Hematopoietic multipotent progenitor cell treated with erythropoietin and hydrocortisone succinate and interleukin-3 and kit ligand, for 8 days (in vitro differentiated cells): ENCODE measurements around the gene PRKAG1.

Experiments used
- DNase-seq: peaks from one replicate; pipeline ENCODE4 v3.0.0-alpha.2; 2015

PRKAG1 gene

GRCh38 chr12:49000346-49000745 is 18.2 kb downstream of the PRKAG1 start:
- no peak for DNase-seq

DNA sequence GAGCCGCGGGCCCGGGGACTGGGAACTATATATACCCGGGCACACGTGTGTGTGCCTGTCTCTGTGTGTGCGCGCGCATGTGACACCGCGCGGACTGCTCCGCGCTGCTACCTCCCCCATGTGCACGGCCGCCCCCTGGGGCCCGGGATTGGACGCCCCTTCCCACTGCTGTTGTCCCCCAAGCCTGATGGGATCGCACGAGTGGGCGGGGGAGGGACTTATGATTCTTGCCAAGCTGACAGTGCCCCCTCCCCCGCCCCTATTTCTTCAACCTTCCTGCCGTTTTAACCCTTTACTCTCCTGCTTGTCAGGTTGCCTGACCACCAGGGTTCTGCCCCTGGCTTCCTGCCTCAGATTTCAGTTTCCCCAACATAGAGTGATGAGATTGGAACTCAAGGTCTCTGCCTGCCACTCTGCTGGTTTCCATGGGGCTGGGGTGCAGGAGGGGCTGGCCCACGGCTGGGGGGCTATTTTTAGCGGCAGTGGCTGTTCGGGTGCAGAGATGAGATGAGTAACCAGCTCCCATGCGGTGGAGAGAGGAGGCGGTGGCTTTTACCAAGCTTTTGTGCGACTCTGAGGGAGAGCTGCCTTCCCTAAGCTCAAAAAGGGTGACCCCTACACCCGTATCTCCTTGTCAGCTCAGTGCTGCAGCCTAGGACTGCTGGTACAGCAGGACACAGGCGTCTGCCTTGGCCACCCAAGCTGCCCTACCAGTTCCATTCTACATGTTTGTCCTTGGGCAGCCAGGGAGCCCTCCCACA is 19.0 kb downstream of the PRKAG1 start, which contains the start of gene DDN:
DDN (minus strand) TSS at position 5 of the 761 bp plus-strand sequence. CDS start 88 bp downstream, outside the sequence.
- DNase-seq = peak; percentile 72

- peak; percentile 49 for DNase-seq
These were observed 19.9 kb downstream of the PRKAG1 start for GRCh38 chr12:48998497-48999353.

DNA sequence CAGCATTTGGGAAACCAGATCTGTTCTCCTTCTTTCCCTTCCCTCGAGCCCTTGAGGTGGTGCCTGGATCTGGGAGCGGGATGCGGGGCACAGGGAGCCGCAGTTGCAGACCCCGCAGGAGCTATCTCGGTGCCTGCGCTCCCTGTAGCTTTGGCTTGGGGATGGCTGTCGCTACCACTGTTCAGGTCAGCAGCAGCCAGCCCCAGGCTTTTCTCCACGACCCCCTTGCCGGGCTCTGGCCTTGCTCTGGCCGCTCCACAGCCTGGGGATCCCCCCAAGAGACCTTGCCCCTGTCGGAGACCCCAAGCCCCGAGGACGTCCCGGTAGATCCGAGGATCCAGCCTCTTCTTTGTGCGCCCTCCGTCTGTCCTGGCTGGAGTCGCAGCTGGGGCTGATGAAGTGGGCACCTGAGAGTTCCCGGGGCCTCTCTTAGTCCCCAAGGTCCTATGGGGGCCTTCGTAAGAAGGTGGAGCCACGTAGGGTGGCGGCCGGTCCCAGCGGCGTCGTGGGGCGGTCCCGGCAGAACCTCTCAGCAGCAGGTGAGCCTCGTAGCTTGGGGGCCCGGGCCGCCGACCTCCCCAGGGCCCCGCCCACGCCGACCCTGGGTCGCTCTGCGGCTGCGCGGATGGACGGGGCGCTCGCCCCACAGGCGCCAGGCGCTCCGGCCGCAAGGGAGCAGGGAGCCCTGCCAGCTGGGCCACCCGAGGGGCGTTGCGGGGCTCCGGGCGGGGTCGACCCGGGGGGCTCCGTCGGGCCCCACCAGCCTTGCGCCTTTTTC is 20.7 kb downstream of the PRKAG1 start:
- DNase-seq = peak; percentile 56

- DNase-seq = peak; percentile 83
These were observed 21.5 kb downstream of the PRKAG1 start for GRCh38 chr12:48996794-48997718.

GRCh38 chr12:48995086-48995879 is 23.3 kb downstream of the PRKAG1 start:
- DNase-seq = peak; percentile 68

GRCh38 chr12:48994224-48995085 is 24.1 kb downstream of the PRKAG1 start:
- DNase-seq = no peak

DNA sequence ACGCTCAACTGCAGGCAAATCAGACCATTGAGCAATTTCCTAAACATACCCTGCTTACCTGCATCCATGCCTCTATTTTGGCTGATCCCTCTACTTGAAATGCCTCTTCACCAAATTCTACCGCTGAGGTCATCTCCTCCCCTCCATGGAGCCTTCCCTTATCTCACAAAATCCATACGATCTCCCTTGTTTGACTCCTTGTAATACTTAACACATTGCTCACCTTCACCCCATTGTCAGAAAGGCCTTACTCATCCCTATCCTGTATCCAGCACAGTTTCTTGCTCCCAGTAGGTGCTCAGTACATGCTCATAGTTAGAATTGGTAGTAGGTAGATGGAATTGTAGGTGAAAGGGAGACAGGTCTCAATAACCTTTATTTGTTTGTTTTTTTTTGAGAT is 24.8 kb downstream of the PRKAG1 start:
- DNase-seq = no peak

- DNase-seq = no peak
These were observed 27.1 kb downstream of the PRKAG1 start for GRCh38 chr12:48991247-48992050.

DNA sequence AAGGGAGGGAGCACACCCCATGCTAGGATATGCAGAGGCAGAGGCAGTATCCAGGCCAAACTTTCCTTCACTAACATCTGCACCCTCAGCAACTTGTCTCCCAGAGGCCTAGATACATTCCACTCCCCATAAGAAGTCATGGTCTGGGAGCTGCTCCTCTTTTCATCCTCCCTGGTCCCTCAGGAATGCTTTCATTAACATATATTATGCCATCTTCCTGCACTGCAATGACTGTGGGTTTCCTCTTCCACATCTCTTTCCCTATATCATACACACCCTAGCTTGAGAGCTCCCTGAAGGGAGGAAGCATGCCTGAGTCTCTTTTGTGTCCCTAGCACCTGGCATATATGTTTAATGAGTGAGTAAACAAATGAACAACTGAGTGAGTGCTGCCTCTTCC is 28.0 kb downstream of the PRKAG1 start:
- no peak for DNase-seq

DNA sequence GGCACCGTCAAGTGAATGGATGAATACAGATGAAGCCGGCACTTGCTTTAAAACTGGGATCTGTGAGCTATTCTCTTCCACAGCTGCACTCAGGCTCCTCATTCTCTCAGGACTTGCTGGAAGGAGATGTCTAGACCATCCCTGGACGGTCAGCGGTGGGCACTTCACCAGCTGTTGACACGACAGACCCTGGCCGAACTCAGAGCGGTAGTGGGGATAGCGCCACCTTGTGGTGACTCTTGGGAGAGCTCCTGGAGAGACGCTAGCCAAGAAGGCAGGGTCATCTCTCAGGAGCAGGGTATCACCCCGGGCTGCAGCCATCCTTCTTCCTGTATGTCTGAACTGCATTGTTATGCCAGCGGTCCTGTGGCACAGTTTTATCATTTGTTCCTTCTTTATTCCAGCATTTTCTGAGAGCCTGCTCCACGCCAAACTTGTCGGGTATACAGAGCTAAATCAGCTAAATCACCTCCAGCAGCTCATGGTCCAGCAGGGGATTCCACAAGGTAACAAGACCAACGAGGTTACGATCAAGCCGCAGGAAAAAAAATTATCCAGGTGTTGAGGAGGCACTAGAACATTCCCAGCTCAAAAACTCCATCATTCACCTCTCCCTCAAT is 30.4 kb downstream of the PRKAG1 start:
- DNase-seq = peak; percentile 60

GRCh38 chr12:48986720-48987291 is 31.8 kb downstream of the PRKAG1 start:
- no peak for DNase-seq

GRCh38 chr12:48985901-48986300 is 32.7 kb downstream of the PRKAG1 start:
- no peak for DNase-seq

- no peak for DNase-seq
These were observed 33.1 kb downstream of the PRKAG1 start for GRCh38 chr12:48985475-48985897.

DNA sequence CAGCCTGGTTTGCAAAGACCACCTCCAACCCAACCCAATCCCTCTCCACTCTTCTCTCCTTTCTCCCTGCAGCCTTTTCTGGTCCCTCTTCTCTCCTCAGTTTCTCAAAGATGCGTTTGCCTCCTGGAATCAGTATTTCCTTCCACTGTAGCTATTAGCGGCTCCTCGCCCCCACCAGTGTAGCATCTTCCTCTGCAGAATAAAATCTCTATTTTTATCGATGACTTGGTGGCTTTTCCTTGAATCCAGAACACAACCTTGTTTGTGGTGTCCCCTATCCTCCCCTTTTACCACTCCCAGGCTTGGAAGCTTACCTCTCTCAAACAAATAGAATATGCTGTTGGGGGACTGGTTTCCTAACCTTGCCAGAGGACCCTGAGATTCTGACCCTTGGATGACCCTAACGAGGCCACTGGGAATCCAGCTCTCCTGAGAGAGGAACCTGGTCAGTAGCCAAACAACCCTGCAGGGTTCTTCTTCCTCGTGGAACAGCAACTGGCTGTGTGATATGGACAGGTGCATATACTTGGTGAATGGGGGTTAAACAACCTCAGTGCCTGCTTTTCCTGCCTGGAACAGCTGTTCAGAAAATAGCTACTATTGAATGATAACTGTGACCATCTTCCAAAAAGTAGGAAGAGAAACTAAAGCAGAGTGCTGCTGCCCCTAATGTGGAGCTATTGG is 36.0 kb downstream of the PRKAG1 start:
- DNase-seq = no peak

DNA sequence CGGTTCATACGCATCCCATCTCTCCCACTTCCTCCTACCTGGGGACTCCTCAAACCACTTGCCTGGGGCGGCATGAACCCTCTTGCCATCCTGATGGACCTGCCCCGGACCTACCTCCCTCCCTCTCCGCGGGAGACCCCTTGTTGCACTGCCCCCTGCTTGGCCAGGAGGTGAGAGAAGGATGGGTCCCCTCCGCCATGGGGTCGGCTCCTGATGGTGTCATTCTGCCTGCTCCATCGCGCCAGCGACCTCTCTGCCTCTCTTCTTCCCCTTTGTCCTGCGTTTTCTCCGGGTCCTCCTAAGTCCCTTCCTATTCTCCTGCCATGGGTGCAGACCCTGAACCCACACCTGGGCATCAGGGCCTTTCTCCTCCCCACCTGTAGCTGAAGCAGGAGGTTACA is 36.8 kb downstream of the PRKAG1 start:
- no peak for DNase-seq

DNA sequence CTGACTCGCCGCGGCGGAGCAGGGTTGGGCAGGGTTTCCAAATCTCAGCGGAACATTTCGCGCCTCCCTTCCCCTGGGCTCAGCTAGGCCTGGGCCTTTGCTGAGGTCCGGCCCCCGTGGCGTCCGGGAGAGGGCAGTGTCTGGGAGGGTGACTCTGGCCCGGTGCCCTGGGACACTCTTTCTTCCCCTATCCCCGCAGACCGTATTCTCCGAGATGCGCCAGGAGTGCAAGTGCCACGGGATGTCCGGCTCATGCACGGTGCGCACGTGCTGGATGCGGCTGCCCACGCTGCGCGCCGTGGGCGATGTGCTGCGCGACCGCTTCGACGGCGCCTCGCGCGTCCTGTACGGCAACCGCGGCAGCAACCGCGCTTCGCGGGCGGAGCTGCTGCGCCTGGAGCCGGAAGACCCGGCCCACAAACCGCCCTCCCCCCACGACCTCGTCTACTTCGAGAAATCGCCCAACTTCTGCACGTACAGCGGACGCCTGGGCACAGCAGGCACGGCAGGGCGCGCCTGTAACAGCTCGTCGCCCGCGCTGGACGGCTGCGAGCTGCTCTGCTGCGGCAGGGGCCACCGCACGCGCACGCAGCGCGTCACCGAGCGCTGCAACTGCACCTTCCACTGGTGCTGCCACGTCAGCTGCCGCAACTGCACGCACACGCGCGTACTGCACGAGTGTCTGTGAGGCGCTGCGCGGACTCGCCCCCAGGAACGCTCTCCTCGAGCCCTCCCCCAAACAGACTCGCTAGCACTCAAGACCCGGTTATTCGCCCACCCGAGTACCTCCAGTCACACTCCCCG is 37.4 kb downstream of the PRKAG1 start:
- no peak for DNase-seq
